ENCODE data around the gene TRANK1.

Gene TRANK1

GRCh38 chr3:36843065-36844051 is 101.5 kb downstream of the TRANK1 start:
- DNase-seq (ENCODE audit: low spot score) = peak; percentile 32

- DNase-seq (ENCODE audit: low spot score) = no peak
Measured at GRCh38 chr3:36842275-36842674, 102.6 kb downstream of the TRANK1 start.

GRCh38 chr3:36840453-36840921 is 104.4 kb downstream of the TRANK1 start:
- DNase-seq (ENCODE audit: low spot score) = no peak

- DNase-seq (ENCODE audit: low spot score) = no peak
Measured at GRCh38 chr3:36837089-36837488, 107.8 kb downstream of the TRANK1 start.

- DNase-seq (ENCODE audit: low spot score) = no peak
Measured at GRCh38 chr3:36833160-36833814, 111.6 kb downstream of the TRANK1 start.

- no peak for DNase-seq (ENCODE audit: low spot score)
Measured at GRCh38 chr3:36832406-36832805, 112.4 kb downstream of the TRANK1 start.

GRCh38 chr3:36827133-36827532 is 117.7 kb downstream of the TRANK1 start:
- no peak for DNase-seq (ENCODE audit: low spot score)

- no peak for DNase-seq (ENCODE audit: low spot score)
Measured at GRCh38 chr3:36826240-36826639, 118.6 kb downstream of the TRANK1 start.

- no peak for DNase-seq (ENCODE audit: low spot score)
Measured at GRCh38 chr3:36824443-36824842, 120.4 kb downstream of the TRANK1 start.

GRCh38 chr3:36823806-36824205 is 121.0 kb downstream of the TRANK1 start:
- no peak for DNase-seq (ENCODE audit: low spot score)

- no peak for DNase-seq (ENCODE audit: low spot score)
Measured at GRCh38 chr3:36820083-36820482, 124.8 kb downstream of the TRANK1 start.

GRCh38 chr3:36817806-36818533 is 126.9 kb downstream of the TRANK1 start:
- DNase-seq (ENCODE audit: low spot score) = no peak

GRCh38 chr3:36815375-36815774 is 129.5 kb downstream of the TRANK1 start:
- no peak for DNase-seq (ENCODE audit: low spot score)

GRCh38 chr3:36814776-36815175 is 130.1 kb downstream of the TRANK1 start:
- DNase-seq (ENCODE audit: low spot score) = no peak

GRCh38 chr3:36814066-36814717 is 130.7 kb downstream of the TRANK1 start:
- DNase-seq (ENCODE audit: low spot score) = no peak

- no peak for DNase-seq (ENCODE audit: low spot score)
Measured at GRCh38 chr3:36813305-36813704, 131.5 kb downstream of the TRANK1 start.

GRCh38 chr3:36812240-36812639 is 132.6 kb downstream of the TRANK1 start:
- DNase-seq (ENCODE audit: low spot score) = no peak

- DNase-seq (ENCODE audit: low spot score) = no peak
Measured at GRCh38 chr3:36811768-36812167, 133.1 kb downstream of the TRANK1 start.

GRCh38 chr3:36804295-36805055 is 140.4 kb downstream of the TRANK1 start:
- DNase-seq (ENCODE audit: low spot score) = no peak

GRCh38 chr3:36803091-36803791 is 141.6 kb downstream of the TRANK1 start:
- DNase-seq (ENCODE audit: low spot score) = no peak
